Calu3 (cell line): ENCODE measurements around the gene KIAA1217. TPM values are rescaled to one million over a fixed set of nuclear protein-coding genes. Genes with fewer than 3 reads are reported as not detected.

ENCODE experiments used
- BruUV-seq: library from RNA; stranded (reverse); fragments of 400-500 nt; replicated peaks from 2 replicates; lab custom pipeline; 2021; lab: Mats Ljungman, UMichigan
- CTCF ChIA-PET: fragments of 300-600 bp; sonication (Branson Sonifier 250); formaldehyde crosslinking; loops from one replicate; lab custom pipeline; 2022; ENCODE audit warnings: antibody characterized with exemption; lab: Charles Lee
- DNase-seq: peaks from one replicate; pipeline ENCODE4 v3.0.0; 2022
- H3K27ac Mint-ChIP-seq: one replicate; pipeline ENCODE4 v1.8.0; 2022; ENCODE audit warnings: mixed read lengths; ENCODE audit not compliant: unreplicated experiment
- H3K27me3 Mint-ChIP-seq: one replicate; pipeline ENCODE4 v1.8.0; 2022; ENCODE audit warnings: mixed read lengths; ENCODE audit not compliant: unreplicated experiment
- H3K36me3 Mint-ChIP-seq: one replicate; pipeline ENCODE4 v1.8.0; 2022; ENCODE audit warnings: mild to moderate bottlenecking, moderate library complexity, mixed read lengths; ENCODE audit not compliant: insufficient read depth, unreplicated experiment
- H3K4me1 Mint-ChIP-seq: one replicate; pipeline ENCODE4 v1.8.0; 2022; ENCODE audit warnings: mild to moderate bottlenecking, low read depth, mixed read lengths; ENCODE audit not compliant: unreplicated experiment
- H3K4me3 Mint-ChIP-seq: one replicate; pipeline ENCODE4 v1.8.0; 2022; ENCODE audit warnings: mild to moderate bottlenecking, low read depth, moderate library complexity, mixed read lengths; ENCODE audit not compliant: unreplicated experiment
- H3K9me3 Mint-ChIP-seq: one replicate; pipeline ENCODE4 v1.8.0; 2022; ENCODE audit warnings: low read depth, mixed read lengths; ENCODE audit not compliant: unreplicated experiment
- CTCF ChIP-seq: fragments of 200-600 bp; IDR thresholded peaks from one replicate; pipeline ENCODE4 v1.8.0; 2022; ENCODE audit warnings: antibody characterized with exemption; ENCODE audit not compliant: unreplicated experiment
- intact Hi-C: fragments of 100-400 bp; cut with micrococcal nuclease; formaldehyde crosslinking; loops from one replicate; pipeline ENCODE4 v1.10.0; 2022; ENCODE audit not compliant: unreplicated experiment
- total RNA-seq: library from RNA; stranded (reverse); gene quantifications from 2 replicates; pipeline ENCODE4 v1.2.3, GENCODE V29; 2022

KIAA1217 gene
- total RNA-seq, 1 experiment from 2014 or later: 46.2 TPM

- intact Hi-C loops: no loop called here
- CTCF ChIA-PET: no interaction called here
- DNase-seq: no peak
These were observed 19.7 kb downstream of the KIAA1217 start for GRCh38 chr10:24228642-24229041.

DNA sequence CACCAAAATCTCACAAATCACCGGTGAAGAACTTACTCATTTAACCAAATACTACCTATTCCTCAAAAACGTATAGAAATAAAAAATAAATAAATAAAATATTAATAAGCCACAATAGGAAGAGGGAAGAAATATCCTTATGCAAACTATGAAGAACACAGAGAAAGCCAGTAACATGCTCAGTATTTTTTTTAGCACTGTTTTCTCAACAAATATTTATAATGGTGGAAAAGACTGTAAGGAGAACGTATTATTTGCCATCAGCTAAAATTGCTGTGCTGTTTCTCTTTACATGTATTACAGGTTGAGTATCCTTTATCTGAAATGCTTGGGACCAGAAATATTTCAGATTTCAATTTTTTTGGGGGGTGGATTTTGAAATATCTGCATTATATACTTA lies 21.0 kb downstream of the KIAA1217 start:
- CTCF ChIA-PET: no interaction called here
- BruUV-seq: no TSS peak
- Mint-ChIP-seq H3K36me3 (no peaks in the 10 kb centered on the region), H3K27ac (no peak overlapping the region), H3K27me3 (no peaks in the 10 kb centered on the region), H3K4me1 (no peaks in the 10 kb centered on the region), H3K4me3 (no peak overlapping the region), H3K9me3 (no peaks in the 10 kb centered on the region)
- intact Hi-C loops: no loop called here
- TF ChIP-seq CTCF: no peak
- DNase-seq: no peak

More at GRCh38 chr10:24228642-24229041, 19.7 kb downstream of the KIAA1217 start:
- TF ChIP-seq CTCF: no peak
- BruUV-seq: no TSS peak
- no peaks in the 10 kb centered on the region for H3K36me3 Mint-ChIP-seq
- no peak overlapping the region for H3K27ac Mint-ChIP-seq
- H3K4me3 Mint-ChIP-seq: no peak overlapping the region
- no peaks in the 10 kb centered on the region for H3K27me3 Mint-ChIP-seq
- H3K4me1 Mint-ChIP-seq: peaks cover under 1% of the 10 kb centered on the region
- H3K9me3 Mint-ChIP-seq: no peaks in the 10 kb centered on the region

DNA sequence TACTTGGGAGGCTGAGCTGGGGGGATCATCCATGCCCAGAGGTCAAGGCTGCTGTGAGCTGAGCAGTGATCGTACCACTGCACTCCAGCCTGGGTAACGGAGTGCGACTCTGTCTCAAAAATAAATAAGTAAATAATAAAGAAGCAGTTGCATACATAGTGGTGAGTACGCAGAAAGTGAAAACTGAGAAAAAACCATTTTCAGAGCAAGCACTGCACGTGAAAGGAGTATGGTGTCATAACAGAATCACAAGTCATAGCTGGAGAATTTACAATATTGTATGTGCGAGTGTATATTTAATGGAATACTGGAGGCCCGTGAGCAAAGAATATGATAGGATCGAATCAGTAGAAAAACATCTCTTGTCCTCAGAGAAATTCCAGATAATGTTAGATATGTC lies 22.3 kb downstream of the KIAA1217 start:
- no peak for DNase-seq
- no TSS peak for BruUV-seq
- TF ChIP-seq CTCF: no peak
- no peaks in the 10 kb centered on the region for H3K9me3 Mint-ChIP-seq
- no peaks in the 10 kb centered on the region for H3K4me1 Mint-ChIP-seq
- CTCF ChIA-PET: no interaction called here
- H3K4me3 Mint-ChIP-seq: no peak overlapping the region
- intact Hi-C loops: no loop called here
- H3K27ac Mint-ChIP-seq: no peak overlapping the region
- H3K36me3 Mint-ChIP-seq: no peaks in the 10 kb centered on the region
- no peaks in the 10 kb centered on the region for H3K27me3 Mint-ChIP-seq

GRCh38 chr10:24234784-24235183 lies 25.8 kb downstream of the KIAA1217 start:
- no peak overlapping the region for H3K4me3 Mint-ChIP-seq
- intact Hi-C loops: loop anchor here (5.0 kb wide), 2 partner anchors 83 to 108 kb away; no protein-coding TSS in a partner anchor
- H3K27me3 Mint-ChIP-seq: no peaks in the 10 kb centered on the region
- H3K9me3 Mint-ChIP-seq: no peaks in the 10 kb centered on the region
- no TSS peak for BruUV-seq
- no peak for DNase-seq
- CTCF ChIA-PET: interaction anchor here (0.7 kb wide), 1 partner anchor 1484 kb away, joined by 3 read pairs; no protein-coding TSS in a partner anchor
- H3K36me3 Mint-ChIP-seq: peaks cover 16% of the 10 kb centered on the region
- no peak for TF ChIP-seq CTCF
- peaks cover 19% of the 10 kb centered on the region for H3K4me1 Mint-ChIP-seq
- H3K27ac Mint-ChIP-seq: no peak overlapping the region
